ENCODE results near the gene PPP1CA. TPM values are rescaled to one million over a fixed set of nuclear protein-coding genes. Genes with fewer than 3 reads are reported as not detected.

PPP1CA gene
- polyA plus RNA-seq, 2 of the 4 experiments (the other 2 are of a cell fraction) = 174 to 208 TPM

DNA sequence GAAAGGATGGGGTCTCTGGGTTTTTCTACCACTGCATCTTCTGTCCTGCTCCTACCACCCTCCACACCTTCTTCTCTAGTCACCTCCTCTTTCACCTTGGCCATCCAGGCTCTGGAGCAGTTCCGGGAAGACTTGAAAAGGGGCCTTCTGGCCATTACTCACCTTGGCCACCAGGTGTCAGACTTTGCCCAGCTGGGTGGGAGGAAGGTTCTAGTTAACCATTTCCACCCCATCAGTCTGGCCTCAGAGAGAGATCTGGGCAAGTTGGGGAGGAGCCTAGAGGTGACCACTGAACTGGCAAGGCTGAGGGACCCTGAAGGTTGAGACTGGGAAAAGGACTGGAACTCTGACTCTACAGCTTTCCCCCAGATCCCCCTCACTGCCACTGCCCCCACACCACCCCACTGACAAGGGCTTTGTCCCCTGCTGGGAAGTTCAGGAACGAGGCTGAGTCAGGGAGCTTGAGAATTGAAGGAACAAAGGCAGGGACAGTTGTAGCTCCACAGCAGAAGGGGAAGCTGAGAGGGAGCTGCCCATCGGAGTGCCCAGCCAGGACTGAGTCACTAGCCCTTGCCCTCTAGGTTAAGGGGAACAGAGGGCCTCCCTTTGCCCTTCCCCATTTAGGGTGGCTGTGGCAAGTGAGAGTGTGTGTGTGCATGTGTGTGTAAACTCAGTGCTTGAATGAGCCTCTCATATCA, 44.6 kb downstream of the PPP1CA start (continued):
- TF ChIP-seq CTCF (IDR thresholded peaks at IDR 0.05) = peak; percentile 95

GRCh38 chr11:67356387-67356863, 45.2 kb downstream of the PPP1CA start:
- no peak overlapping the region for H3K4me3 ChIP-seq
- ATAC-seq (no peak), DNase-seq (ENCODE audit: low read depth in 1 of 2, low spot score in 1 of 2) (peak in 1 of 2 experiments; percentile 1), FAIRE-seq (no peak)
- TF ChIP-seq HOXA7 (CRISPR knock-in tag; IDR thresholded peaks at IDR 0.05) (no peak), MYC (IDR thresholded peaks at IDR 0.05; ENCODE audit: borderline replicate concordance, low read length) (no peak), PBX3 (IDR thresholded peaks at IDR 0.05) (no peak), RARB (CRISPR knock-in tag; IDR thresholded peaks at IDR 0.05) (no peak), MAX (IDR thresholded peaks at IDR 0.05) (no peak), SREBF2 (IDR thresholded peaks at IDR 0.05) (no peak), FOXS1 (CRISPR knock-in tag; IDR thresholded peaks at IDR 0.05) (no peak), HEYL (CRISPR knock-in tag; IDR thresholded peaks at IDR 0.05) (no peak), HDAC2 (IDR thresholded peaks at IDR 0.05) (no peak), NFE2L2 (conservative IDR thresholded peaks at IDR 0.05; ENCODE audit: low read length) (no peak), KDM5A (IDR thresholded peaks at IDR 0.05) (no peak), KDM1A (IDR thresholded peaks at IDR 0.05; ENCODE audit: low read depth) (no peak)
- ChIA-PET POLR2A (interaction anchor here (1.4 to 8.3 kb wide), 3 partner anchors 11 to 25 kb away, joined by 3 to 172 read pairs (median 129); partner anchors contain the start of gene CLCF1), CTCF (interaction anchor here (0.6 to 20.0 kb wide), 14 partner anchors 8 to 144 kb away, joined by 3 to 1913 read pairs (median 4); partner anchors contain the start of genes CLCF1, PPP1CA, PTPRCAP and RAD9A)
- WGBS (ENCODE audit: missing lambda C conversion rate) = 23% methylated on average over 4 of the region's 4 CpGs
- peak overlapping the region; percentile 93 to 98 for H3K27ac ChIP-seq
- H3K4me1 ChIP-seq = peaks cover 76% of the 10 kb centered on the region
- peak overlapping the region; percentile 93 for H3K4me2 ChIP-seq
- no peaks in the 10 kb centered on the region for H3K9me3 ChIP-seq

GRCh38 chr11:67355794-67356386, 45.8 kb downstream of the PPP1CA start:
- no peak for TF ChIP-seq EP300 (IDR thresholded peaks at IDR 0.05)
- TF ChIP-seq TP53 (CRISPR knock-in tag; IDR thresholded peaks at IDR 0.05) = no peak
- TF ChIP-seq BHLHE40 (IDR thresholded peaks at IDR 0.05; ENCODE audit: low read depth, low read length) = no peak
- no peak for TF ChIP-seq MAX (IDR thresholded peaks at IDR 0.05)
- TF ChIP-seq SMC3 (IDR thresholded peaks at IDR 0.05) = no peak
- TF ChIP-seq E2F6 (IDR thresholded peaks at IDR 0.05; ENCODE audit: borderline replicate concordance, low read depth) = no peak
- TF ChIP-seq, protein P1, sequence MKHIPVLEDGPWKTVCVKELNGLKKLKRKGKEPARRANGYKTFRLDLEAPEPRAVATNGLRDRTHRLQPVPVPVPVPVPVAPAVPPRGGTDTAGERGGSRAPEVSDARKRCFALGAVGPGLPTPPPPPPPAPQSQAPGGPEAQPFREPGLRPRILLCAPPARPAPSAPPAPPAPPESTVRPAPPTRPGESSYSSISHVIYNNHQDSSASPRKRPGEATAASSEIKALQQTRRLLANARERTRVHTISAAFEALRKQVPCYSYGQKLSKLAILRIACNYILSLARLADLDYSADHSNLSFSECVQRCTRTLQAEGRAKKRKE (CRISPR knock-in tag; IDR thresholded peaks at IDR 0.05; ENCODE audit: low read depth) = no peak
- no peak for TF ChIP-seq ZNF302 (CRISPR knock-in tag; IDR thresholded peaks at IDR 0.05)
- no peak for TF ChIP-seq JUNB (IDR thresholded peaks at IDR 0.05)
- TF ChIP-seq RAD21 (conservative IDR thresholded peaks at IDR 0.05 in 1 of 2, IDR thresholded peaks at IDR 0.05 in 1 of 2) = no peak
- TF ChIP-seq RFX5 (IDR thresholded peaks at IDR 0.05) = no peak
- no peak for TF ChIP-seq EHMT2 (IDR thresholded peaks at IDR 0.05; ENCODE audit: low read depth)
- TF ChIP-seq GATA3 (IDR thresholded peaks at IDR 0.05; ENCODE audit: borderline replicate concordance) = no peak
- no peak for TF ChIP-seq RARB (CRISPR knock-in tag; IDR thresholded peaks at IDR 0.05)
- no peak for TF ChIP-seq KDM5A (IDR thresholded peaks at IDR 0.05)
- H3K4me1 ChIP-seq = peaks cover 82% of the 10 kb centered on the region
- H3K4me2 ChIP-seq = peak overlapping the region; percentile 93
- H3K9me3 ChIP-seq = no peaks in the 10 kb centered on the region
- FAIRE-seq (no peak), ATAC-seq (no peak), DNase-seq (ENCODE audit: low read depth in 1 of 2, low spot score in 1 of 2) (peak in 1 of 2 experiments; percentile 20)
- WGBS (ENCODE audit: missing lambda C conversion rate) = 65% methylated on average over 3 of the region's 4 CpGs
- H3K27ac ChIP-seq = peak overlapping the region; percentile 93 to 98
- ChIA-PET POLR2A (interaction anchor here (1.4 to 8.3 kb wide), 4 partner anchors 10 to 26 kb away, joined by 3 to 172 read pairs (median 69); partner anchors contain the start of gene CLCF1), CTCF (interaction anchor here (0.6 to 20.0 kb wide), 15 partner anchors 8 to 145 kb away, joined by 3 to 1913 read pairs (median 4); partner anchors contain the start of genes CLCF1, PPP1CA, PTPRCAP and RAD9A)
- H3K4me3 ChIP-seq = 0 out of 3 replicates have a peak overlapping the region, but pooled peaks have one; percentile 21
